Right cardiac atrium (tissue), 5 donors: Measurements from ENCODE around the gene RAPGEF1. TPM values are rescaled to one million over a fixed set of nuclear protein-coding genes. Genes with fewer than 3 reads are reported as not detected.

Experiments used
- ATAC-seq, 2 donors: fragments of 200-7000 bp; cut with Tn5 transposase; one replicate each; pipeline versions ENCODE4 v1.8.0 to v1.9.1; 2020; ENCODE audit warnings: moderate library complexity in 2 of 2, mild to moderate bottlenecking in 1 of 2
- DNase-seq, 3 donors: peaks; one replicate each; pipeline ENCODE4 v3.0.0-alpha.2; 2020
- H3K27ac ChIP-seq: one replicate; pipeline ENCODE4 v1.5.1; 2013; ENCODE audit warnings: mild to moderate bottlenecking, low read length, control low read depth, moderate library complexity
- H3K27me3 ChIP-seq: one replicate; pipeline ENCODE4 v1.6.1; 2013; ENCODE audit not compliant: control insufficient read depth, insufficient read depth
- H3K4me1 ChIP-seq: one replicate; pipeline ENCODE4 v1.6.1; 2013; ENCODE audit warnings: low read length; ENCODE audit not compliant: control insufficient read depth, insufficient read depth
- H3K4me3 ChIP-seq: one replicate; pipeline ENCODE4 v1.5.1; 2013; ENCODE audit warnings: low read length, control low read depth
- H3K9me3 ChIP-seq: one replicate; pipeline ENCODE4 v1.6.1; 2013; ENCODE audit warnings: low read length; ENCODE audit not compliant: control insufficient read depth
- WGBS: extraction: QIAGEN DNeasy Blood & Tissue Kit; methylation state at CpG from one replicate; pipeline ENCODE4 v1.1.7; 2013; 5-methylcytosine and 5-hydroxymethylcytosine counted together
- intact Hi-C, 4 donors: fragments of 100-400 bp; cut with DNase I; formaldehyde crosslinking; loops; one replicate each; pipeline versions ENCODE4 v1.11.0 to v1.14.0; 2022 to 2023
- polyA plus RNA-seq: library from polyadenylated mRNA; stranded (reverse); fragments of 200-250 nt; gene quantifications from one replicate; pipeline ENCODE4 v1.2.3, GENCODE V29; 2013
- total RNA-seq, 4 donors: library from RNA; stranded (reverse); fragmentation: NEBNext Ultra II Directional; extraction: Animal tissue kit (Norgen Biotek cat#: 25700); gene quantifications; one replicate each; pipeline ENCODE4 v1.2.1, GENCODE V29; 2021
- donor health status: healthy with polysubstance abuse.
- donor health status: DM: no; HTN: yes; CAD: no.
- donor health status: DM: no; HTN: no; CAD: no.
- donor health status: DM: no; HTN: yes; CAD: no; lungs with severe emphysema.
- donor health status: DM: yes; HTN: yes; CAD: no.

The RAPGEF1 gene
- total and polyA plus RNA-seq, 5 donors = 58.5 to 100 (median 88.6) TPM

DNA sequence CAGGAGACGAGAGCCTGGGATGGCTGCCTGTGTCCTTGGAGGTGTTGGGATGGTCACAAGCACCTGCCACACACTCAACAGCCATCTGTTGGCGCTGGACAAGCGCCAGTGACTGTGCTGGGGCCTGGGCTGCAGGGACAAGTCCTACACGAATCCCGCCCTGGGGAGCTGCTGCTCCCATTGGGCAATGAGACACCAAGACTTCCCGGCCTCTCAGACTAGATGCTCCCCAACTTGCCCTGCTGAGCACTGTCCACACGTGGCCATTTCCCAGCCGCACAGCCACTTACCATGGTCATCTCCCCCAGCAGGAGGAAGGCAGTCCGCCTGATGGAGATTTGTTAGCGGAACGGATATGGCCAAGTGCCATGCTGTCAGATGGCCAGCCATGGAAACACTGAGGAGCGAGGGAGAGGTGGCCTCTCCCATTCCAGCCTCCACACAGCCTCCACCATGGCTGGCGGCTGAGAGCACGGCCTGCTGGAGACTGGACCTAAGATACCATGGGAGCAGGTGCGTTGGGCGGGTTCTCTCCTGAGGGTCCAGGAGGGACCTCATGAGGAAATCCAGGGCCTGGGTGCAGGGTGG is 150.7 kb downstream of the RAPGEF1 start:
- intact Hi-C loops = no loop called here
- H3K27me3 ChIP-seq = no peaks in the 10 kb centered on the region
- ATAC-seq (peak; percentile 28 to 41), DNase-seq (peak; percentile 55 to 83 (median 82))
- peak overlapping the region; percentile 43 for H3K27ac ChIP-seq
- H3K4me3 ChIP-seq = no peak overlapping the region
- 73% methylated on average over 16 of the region's 16 CpGs for WGBS
- H3K9me3 ChIP-seq = no peaks in the 10 kb centered on the region
- peaks cover 7% of the 10 kb centered on the region for H3K4me1 ChIP-seq

DNA sequence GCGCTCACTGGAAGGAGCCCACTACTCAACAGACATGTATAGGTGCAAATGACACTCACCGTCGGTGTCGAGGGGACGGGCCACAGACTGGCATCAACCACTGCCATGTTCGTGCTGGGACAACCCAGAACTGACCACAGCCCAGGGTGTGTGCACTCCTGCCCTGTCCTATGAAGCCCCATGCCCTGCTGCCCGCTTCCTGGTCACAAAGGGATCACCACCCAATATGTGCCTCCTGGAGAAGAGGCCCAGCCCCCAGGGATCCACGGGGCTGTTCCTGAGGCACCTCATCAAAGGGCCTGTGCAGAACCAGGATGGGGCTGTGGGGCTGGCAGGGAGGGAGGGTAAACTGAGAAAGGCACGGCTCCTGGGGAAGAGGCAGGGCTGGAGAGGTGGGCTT is 151.5 kb downstream of the RAPGEF1 start:
- Histone ChIP-seq H3K27ac (peak overlapping the region; percentile 43), H3K27me3 (no peaks in the 10 kb centered on the region), H3K4me1 (peaks cover 7% of the 10 kb centered on the region), H3K4me3 (no peak overlapping the region), H3K9me3 (no peaks in the 10 kb centered on the region)
- no peak for ATAC-seq
- WGBS = 89% methylated on average over 9 of the region's 9 CpGs
- peak in 2 of 3 donors; percentile 38 to 41 for DNase-seq
- intact Hi-C loops = no loop called here

DNA sequence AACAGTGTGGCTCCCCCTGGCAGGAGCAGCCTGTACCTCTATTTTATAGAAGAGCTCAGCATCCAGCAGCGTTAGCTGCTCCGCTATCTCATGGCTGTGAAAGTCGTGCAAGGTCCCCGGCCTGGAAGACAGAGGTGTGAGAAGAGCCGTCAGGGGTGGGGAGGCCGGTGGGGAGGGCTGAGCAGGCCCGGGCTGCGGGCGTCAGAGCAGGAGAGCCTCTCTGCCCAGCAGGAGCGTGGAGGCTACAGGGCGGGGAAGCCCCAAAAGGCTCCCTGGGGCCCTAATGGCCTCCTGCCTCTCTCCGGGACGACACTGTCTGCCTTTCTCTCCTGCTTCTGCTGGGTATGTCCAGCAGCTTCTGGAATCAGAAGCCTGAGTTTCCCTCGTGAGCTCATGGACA is 152.0 kb downstream of the RAPGEF1 start:
- WGBS = 65% methylated on average over 14 of the region's 14 CpGs
- Histone ChIP-seq H3K27me3 (no peaks in the 10 kb centered on the region), H3K4me1 (peaks cover 7% of the 10 kb centered on the region), H3K4me3 (no peak overlapping the region), H3K27ac (peak overlapping the region; percentile 43), H3K9me3 (no peaks in the 10 kb centered on the region)
- intact Hi-C loops = no loop called here
- peak in 1 of 3 donors; percentile 66 for DNase-seq
- ATAC-seq = peak; percentile 39 to 41

GRCh38 chr9:131587331-131587730 is 152.5 kb downstream of the RAPGEF1 start:
- WGBS = 83% methylated on average over 9 of the region's 9 CpGs
- peak in 1 of 3 donors; percentile 45 for DNase-seq
- no peak overlapping the region for H3K27ac ChIP-seq
- H3K4me3 ChIP-seq = no peak overlapping the region
- intact Hi-C loops = no loop called here
- no peaks in the 10 kb centered on the region for H3K27me3 ChIP-seq
- ATAC-seq = no peak
- H3K9me3 ChIP-seq = no peaks in the 10 kb centered on the region
- H3K4me1 ChIP-seq = peaks cover 7% of the 10 kb centered on the region

GRCh38 chr9:131585375-131585774 is 154.5 kb downstream of the RAPGEF1 start:
- Histone ChIP-seq H3K27ac (no peak overlapping the region), H3K4me3 (no peak overlapping the region), H3K4me1 (peaks cover 7% of the 10 kb centered on the region), H3K27me3 (no peaks in the 10 kb centered on the region), H3K9me3 (no peaks in the 10 kb centered on the region)
- WGBS = 69% methylated on average over 8 of the region's 8 CpGs
- peak in 1 of 3 donors; percentile 66 for DNase-seq
- intact Hi-C loops = no loop called here
- ATAC-seq = peak in 1 of 2 donors; percentile 25

DNA sequence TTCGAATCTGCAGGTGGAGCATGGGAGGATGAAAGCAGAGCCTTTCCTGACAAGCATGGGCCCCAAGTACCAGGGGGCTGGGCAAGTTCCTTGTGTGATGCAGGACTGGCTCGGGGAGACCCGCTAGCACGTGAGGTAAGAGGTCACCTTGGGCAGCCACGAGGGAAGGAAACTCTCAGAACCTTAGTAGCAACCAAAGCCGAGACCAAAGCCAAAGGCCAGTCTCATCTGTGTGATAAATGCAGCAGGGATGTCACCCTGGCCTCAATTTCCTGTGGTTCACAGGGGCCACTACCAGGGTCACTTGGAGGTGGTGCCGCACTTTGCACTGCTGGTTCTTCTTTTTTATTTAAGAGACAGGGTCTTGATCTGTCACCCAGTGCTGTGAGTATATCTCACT is 155.0 kb downstream of the RAPGEF1 start:
- intact Hi-C loops = no loop called here
- Histone ChIP-seq H3K4me1 (peaks cover 9% of the 10 kb centered on the region), H3K27me3 (no peaks in the 10 kb centered on the region), H3K9me3 (no peaks in the 10 kb centered on the region), H3K27ac (no peak overlapping the region), H3K4me3 (no peak overlapping the region)
- ATAC-seq (no peak), DNase-seq (no peak)
- WGBS = 81% methylated on average over 7 of the region's 7 CpGs

DNA sequence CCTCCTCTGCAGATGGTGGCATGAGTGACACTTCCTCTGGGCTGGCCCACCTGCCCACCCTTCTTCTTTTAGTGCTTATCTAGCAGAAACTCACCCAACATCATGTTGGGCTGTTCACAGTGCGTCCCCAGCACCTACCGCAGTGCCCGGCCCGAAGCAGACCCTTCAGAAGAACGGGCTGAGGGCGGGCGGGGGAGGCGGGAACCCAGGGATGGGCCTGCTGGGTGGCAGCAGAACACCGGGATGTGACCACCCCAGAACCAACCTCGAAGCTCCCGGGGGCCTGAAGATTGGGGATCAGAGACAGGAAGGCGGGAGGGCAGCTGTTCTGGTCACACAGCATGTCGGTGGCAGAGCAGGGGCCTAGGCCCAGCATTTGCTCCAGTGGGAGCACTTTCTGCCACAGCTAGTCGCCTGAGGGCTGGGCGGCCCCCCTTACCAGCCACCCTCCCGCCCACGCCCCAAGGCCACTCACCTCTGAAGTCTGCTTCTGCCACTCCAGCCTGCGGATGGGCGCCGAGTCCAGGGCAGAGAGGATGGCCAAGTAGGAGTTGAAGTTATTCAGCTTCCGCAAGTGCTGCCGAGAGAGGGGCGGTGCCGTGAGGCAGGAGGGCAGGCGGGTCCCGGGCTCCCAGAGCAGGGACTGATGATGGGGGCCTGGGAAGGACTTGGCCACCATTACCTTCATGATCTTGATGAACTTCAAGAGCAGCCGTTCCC is 155.9 kb downstream of the RAPGEF1 start:
- no peak overlapping the region for H3K27ac ChIP-seq
- peaks cover 5% of the 10 kb centered on the region for H3K4me1 ChIP-seq
- no peaks in the 10 kb centered on the region for H3K27me3 ChIP-seq
- DNase-seq (no peak), ATAC-seq (no peak)
- 93% methylated on average over 27 of the region's 27 CpGs for WGBS
- H3K9me3 ChIP-seq = no peaks in the 10 kb centered on the region
- H3K4me3 ChIP-seq = no peak overlapping the region
- intact Hi-C loops = no loop called here

GRCh38 chr9:131583337-131583645 is 156.6 kb downstream of the RAPGEF1 start:
- Histone ChIP-seq H3K27me3 (no peaks in the 10 kb centered on the region), H3K4me1 (peaks cover 5% of the 10 kb centered on the region), H3K9me3 (no peaks in the 10 kb centered on the region), H3K4me3 (no peak overlapping the region), H3K27ac (no peak overlapping the region)
- DNase-seq = no peak
- 70% methylated on average over 5 of the region's 5 CpGs for WGBS
- ATAC-seq = no peak
- intact Hi-C loops = no loop called here

DNA sequence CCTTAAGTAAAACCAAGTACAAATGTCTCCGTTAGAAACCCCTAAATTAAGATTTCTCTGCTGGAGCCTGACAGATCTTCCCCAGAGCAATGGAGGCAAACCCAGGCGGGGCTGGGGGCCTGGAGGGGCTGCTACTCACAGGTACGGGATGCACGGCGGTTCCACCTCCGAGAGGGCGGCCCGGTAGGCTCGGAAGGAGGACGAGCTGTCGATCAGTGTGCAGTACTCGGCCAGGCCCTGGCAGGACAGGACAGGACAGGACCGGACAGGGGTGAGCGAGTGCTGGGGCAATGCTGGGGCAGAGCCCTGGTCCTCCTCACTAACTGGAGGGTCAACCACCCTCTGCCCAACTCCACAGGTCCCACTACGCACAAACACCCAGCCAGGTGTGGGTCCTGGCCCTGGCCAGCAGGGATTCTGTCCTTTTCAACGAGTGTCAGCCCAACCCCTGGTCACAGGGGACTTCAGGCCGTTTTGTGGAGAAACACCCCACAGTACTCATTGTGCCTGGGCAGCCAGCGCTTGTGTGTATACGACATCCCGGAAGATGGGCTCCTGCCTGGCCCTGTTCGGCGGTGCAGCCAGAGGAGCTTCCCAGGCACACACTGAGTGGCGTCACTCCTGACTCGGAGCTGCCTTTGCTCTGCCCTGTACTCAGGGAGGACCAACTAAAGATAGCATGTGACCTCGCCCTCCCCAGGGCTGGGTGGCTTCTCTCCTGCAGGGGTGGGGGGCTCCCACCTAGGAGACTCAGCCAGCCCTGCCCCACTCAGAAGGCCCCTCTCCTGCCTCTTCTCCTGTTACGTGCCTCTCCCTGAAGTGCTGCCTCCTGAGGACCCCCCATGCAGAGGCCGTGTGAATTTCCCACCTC is 157.2 kb downstream of the RAPGEF1 start:
- H3K4me3 ChIP-seq = no peak overlapping the region
- WGBS = 89% methylated on average over 27 of the region's 27 CpGs
- DNase-seq (no peak), ATAC-seq (no peak)
- peaks cover 2% of the 10 kb centered on the region for H3K4me1 ChIP-seq
- H3K27me3 ChIP-seq = no peaks in the 10 kb centered on the region
- intact Hi-C loops = no loop called here
- no peak overlapping the region for H3K27ac ChIP-seq
- no peaks in the 10 kb centered on the region for H3K9me3 ChIP-seq

DNA sequence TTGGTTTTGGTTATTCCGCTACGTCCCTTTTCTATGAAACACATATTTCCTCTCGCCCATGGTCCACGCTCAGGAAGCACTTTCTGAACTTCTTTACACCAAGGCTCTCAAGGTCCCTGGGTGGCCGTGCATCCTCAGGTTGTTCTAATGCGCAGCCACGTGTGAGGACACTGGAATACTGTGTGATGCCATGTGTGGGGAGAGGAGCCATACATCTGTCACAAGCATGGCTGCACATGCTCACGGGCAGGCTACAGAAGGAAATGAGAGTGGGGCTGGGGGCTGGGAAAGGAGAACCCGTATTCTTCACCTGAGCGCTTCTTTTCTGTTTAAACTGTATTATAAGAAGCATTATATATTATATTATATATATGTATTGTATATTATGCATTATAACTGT is 157.8 kb downstream of the RAPGEF1 start:
- WGBS = 92% methylated on average over 10 of the region's 10 CpGs
- DNase-seq = no peak
- intact Hi-C loops = no loop called here

GRCh38 chr9:131580358-131580757 is 159.5 kb downstream of the RAPGEF1 start:
- intact Hi-C loops = no loop called here
- peaks cover 2% of the 10 kb centered on the region for H3K4me1 ChIP-seq
- H3K27ac ChIP-seq = no peak overlapping the region
- no peak overlapping the region for H3K4me3 ChIP-seq
- no peaks in the 10 kb centered on the region for H3K27me3 ChIP-seq
- ATAC-seq (no peak), DNase-seq (no peak)
- 85% methylated on average over 9 of the region's 9 CpGs for WGBS
- H3K9me3 ChIP-seq = no peaks in the 10 kb centered on the region

More for the DNA sequence above, 157.8 kb downstream of the RAPGEF1 start:
- no peaks in the 10 kb centered on the region for H3K9me3 ChIP-seq
- no peaks in the 10 kb centered on the region for H3K27me3 ChIP-seq
- no peak overlapping the region for H3K4me3 ChIP-seq
- H3K27ac ChIP-seq = no peak overlapping the region
- peaks cover 2% of the 10 kb centered on the region for H3K4me1 ChIP-seq
- ATAC-seq = no peak
